Right lobe of liver (tissue), 6 donors: ENCODE data around the gene GRIA3. TPM values are rescaled to one million over a fixed set of nuclear protein-coding genes. Genes with fewer than 3 reads are reported as not detected.

Experiments
- ATAC-seq, 4 donors: fragments of 200-7000 bp; cut with Tn5 transposase; one replicate each; pipeline ENCODE4 v1.9.1; 2020; ENCODE audit warnings: mild to moderate bottlenecking in 4 of 4, moderate library complexity in 4 of 4
- DNase-seq, 3 donors: peaks; one replicate each; pipeline ENCODE4 v3.0.0-alpha.2; 2020
- H3K27ac ChIP-seq, 3 donors: fragments of 200-600 bp; one replicate each; pipeline ENCODE4 v1.8.0; 2022
- H3K27me3 ChIP-seq, 2 donors: fragments of 200-600 bp; one replicate each; pipeline ENCODE4 v1.8.0; 2022
- H3K36me3 ChIP-seq, 4 donors: fragments of 200-600 bp; sonication (generic) in 1 of 4; one replicate each; pipeline versions ENCODE4 v1.5.1 to v1.8.0; 2017 to 2022; ENCODE audit warnings: control low read depth in 1 of 4
- H3K4me1 ChIP-seq, 4 donors: fragments of 200-600 bp; sonication (generic) in 1 of 4; one replicate each; pipeline versions ENCODE4 v1.5.1 to v1.8.0; 2017 to 2022; ENCODE audit warnings: control low read depth in 1 of 4
- H3K4me3 ChIP-seq, 3 donors: fragments of 200-600 bp; one replicate each; pipeline ENCODE4 v1.8.0; 2022
- H3K9me3 ChIP-seq, 4 donors: fragments of 200-600 bp; sonication (generic) in 1 of 4; one replicate each; pipeline versions ENCODE4 v1.5.1 to v1.8.0; 2017 to 2022; ENCODE audit warnings: control low read depth in 1 of 4
- CTCF ChIP-seq, 4 donors: fragments of 200-600 bp in 3 of 4; fragments of 450-650 bp in 1 of 4; IDR thresholded peaks; one replicate each; pipeline versions ENCODE4 v1.5.1 to v1.8.0; 2016 to 2022; ENCODE audit warnings: antibody characterized with exemption in 4 of 4, mild to moderate bottlenecking in 2 of 4
- POLR2A ChIP-seq: fragments of 450-650 bp; IDR thresholded peaks from one replicate; pipeline ENCODE4 v1.6.1; 2017; ENCODE audit warnings: antibody characterized with exemption, mild to moderate bottlenecking
- WGBS: methylation state at CpG from one replicate; pipeline ENCODE4 v1.1.6; 2018; ENCODE audit warnings: low coverage, low lambda C conversion rate; ENCODE audit not compliant: insufficient coverage; ENCODE audit errors: missing lambda C conversion rate; 5-methylcytosine and 5-hydroxymethylcytosine counted together
- intact Hi-C, 2 donors: fragments of 100-400 bp; cut with DNase I; formaldehyde crosslinking; loops; one replicate each; pipeline versions ENCODE4 v1.11.2 to v1.14.1; 2022
- total RNA-seq, 6 experiments: library from RNA; depleted of rRNA in 2 of 6; stranded (reverse); fragments of >200 nt in 2 of 6; fragmentation: NEBNext Ultra II Directional in 3 of 6; extraction: Animal tissue kit (Norgen Biotek cat#: 25700) in 3 of 6; gene quantifications; one replicate each; pipeline versions ENCODE4 v1.1.0 to v1.2.4, GENCODE V29; 2016 to 2023
- donor health status: DM: no; HTN: yes; CAD: no.
- donor health status: DM: no; HTN: no; CAD: no.
- donor health status: DM: no; HTN: no; CAD: no.
- donor health status: DM: no; HTN: yes; CAD: no.
- donor health status: DM: no; HTN: yes; CAD: no.

Gene GRIA3
- total RNA-seq, 6 experiments from 2014 or later: 0.93 to 6.4 (median 4.1) TPM

- no peak for ATAC-seq
- Histone ChIP-seq H3K36me3 (no peaks in the 10 kb centered on the region), H3K4me1 (no peaks in the 10 kb centered on the region), H3K4me3 (no peak overlapping the region), H3K27me3 (no peaks in the 10 kb centered on the region), H3K27ac (no peak overlapping the region), H3K9me3 (no peaks in the 10 kb centered on the region)
- 31% methylated on average over 3 of the region's 7 CpGs for WGBS
- no peak for DNase-seq
- no peak for TF ChIP-seq POLR2A
- no peak for TF ChIP-seq CTCF (IDR thresholded peaks at IDR 0.05)
- intact Hi-C loops: no loop called here
Measured at GRCh38 chrX:123153846-123154335, 30.2 kb upstream of the GRIA3 start.

- H3K27ac ChIP-seq: no peak overlapping the region
- no peaks in the 10 kb centered on the region for H3K36me3 ChIP-seq
- WGBS: 92% methylated on average over 1 of the region's 1 CpG
- intact Hi-C loops: no loop called here
- no peak overlapping the region for H3K4me3 ChIP-seq
- ATAC-seq (no peak), DNase-seq (no peak)
- no peaks in the 10 kb centered on the region for H3K4me1 ChIP-seq
- TF ChIP-seq POLR2A (no peak), CTCF (IDR thresholded peaks at IDR 0.05) (no peak)
- no peaks in the 10 kb centered on the region for H3K9me3 ChIP-seq
- no peaks in the 10 kb centered on the region for H3K27me3 ChIP-seq
Measured at GRCh38 chrX:123155327-123155726, 28.8 kb upstream of the GRIA3 start.

DNA sequence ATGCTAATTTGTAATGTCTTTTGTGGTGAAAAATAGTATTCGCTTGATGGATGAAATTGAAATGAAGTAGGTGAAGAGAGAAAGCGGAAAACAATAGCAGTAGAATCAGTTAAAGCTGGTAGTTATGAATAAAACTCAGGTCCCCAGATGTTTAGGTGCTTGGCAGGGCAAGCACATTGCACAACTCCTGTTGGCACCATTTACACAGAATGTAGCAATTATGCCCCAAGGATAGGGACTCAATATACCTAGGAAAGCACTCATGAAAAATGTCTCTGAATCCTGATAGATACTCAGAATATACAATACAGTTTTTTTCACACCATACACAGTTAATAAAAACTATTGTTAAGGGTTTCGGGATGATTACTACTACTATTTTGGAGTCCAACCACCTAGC is 26.5 kb upstream of the GRIA3 start:
- DNase-seq (peak in 1 of 3 donors; percentile 45), ATAC-seq (peak; percentile 72 to 85 (median 84))
- no peak for TF ChIP-seq POLR2A
- TF ChIP-seq CTCF (IDR thresholded peaks at IDR 0.05): no peak
- H3K4me3 ChIP-seq: no peak overlapping the region
- intact Hi-C loops: no loop called here
- no peaks in the 10 kb centered on the region for H3K4me1 ChIP-seq
- H3K27ac ChIP-seq: no peak overlapping the region
- H3K9me3 ChIP-seq: no peaks in the 10 kb centered on the region
- 62% methylated on average over 3 of the region's 3 CpGs for WGBS
- H3K36me3 ChIP-seq: no peaks in the 10 kb centered on the region
- H3K27me3 ChIP-seq: no peaks in the 10 kb centered on the region

- no peak for TF ChIP-seq CTCF (IDR thresholded peaks at IDR 0.05)
- TF ChIP-seq POLR2A: no peak
- no peaks in the 10 kb centered on the region for H3K9me3 ChIP-seq
- ATAC-seq: no peak
- intact Hi-C loops: no loop called here
- no peak overlapping the region for H3K27ac ChIP-seq
- H3K4me3 ChIP-seq: no peak overlapping the region
- no peaks in the 10 kb centered on the region for H3K27me3 ChIP-seq
- no peaks in the 10 kb centered on the region for H3K4me1 ChIP-seq
- no peak for DNase-seq
- no peaks in the 10 kb centered on the region for H3K36me3 ChIP-seq
- 57% methylated on average over 4 of the region's 4 CpGs for WGBS
Measured at GRCh38 chrX:123159403-123159802, 24.7 kb upstream of the GRIA3 start.

GRCh38 chrX:123167621-123168020 is 16.5 kb upstream of the GRIA3 start:
- Histone ChIP-seq H3K36me3 (no peaks in the 10 kb centered on the region), H3K27ac (no peak overlapping the region), H3K4me3 (no peak overlapping the region), H3K4me1 (no peaks in the 10 kb centered on the region), H3K27me3 (no peaks in the 10 kb centered on the region), H3K9me3 (no peaks in the 10 kb centered on the region)
- intact Hi-C loops: no loop called here
- no peak for TF ChIP-seq CTCF (IDR thresholded peaks at IDR 0.05)
- no peak for TF ChIP-seq POLR2A
- DNase-seq (no peak), ATAC-seq (no peak)
